ENCODE results near the gene CGAS.
"Not testable (repeated sequence)": the region's sequence is repeated elsewhere in the genome, so short reads cannot be mapped to it uniquely, and the experiment has no call there.

CGAS gene

GRCh38 chr6:73477407-73477806, 25.3 kb upstream of the CGAS start:
- TF ChIP-seq, protein P1, sequence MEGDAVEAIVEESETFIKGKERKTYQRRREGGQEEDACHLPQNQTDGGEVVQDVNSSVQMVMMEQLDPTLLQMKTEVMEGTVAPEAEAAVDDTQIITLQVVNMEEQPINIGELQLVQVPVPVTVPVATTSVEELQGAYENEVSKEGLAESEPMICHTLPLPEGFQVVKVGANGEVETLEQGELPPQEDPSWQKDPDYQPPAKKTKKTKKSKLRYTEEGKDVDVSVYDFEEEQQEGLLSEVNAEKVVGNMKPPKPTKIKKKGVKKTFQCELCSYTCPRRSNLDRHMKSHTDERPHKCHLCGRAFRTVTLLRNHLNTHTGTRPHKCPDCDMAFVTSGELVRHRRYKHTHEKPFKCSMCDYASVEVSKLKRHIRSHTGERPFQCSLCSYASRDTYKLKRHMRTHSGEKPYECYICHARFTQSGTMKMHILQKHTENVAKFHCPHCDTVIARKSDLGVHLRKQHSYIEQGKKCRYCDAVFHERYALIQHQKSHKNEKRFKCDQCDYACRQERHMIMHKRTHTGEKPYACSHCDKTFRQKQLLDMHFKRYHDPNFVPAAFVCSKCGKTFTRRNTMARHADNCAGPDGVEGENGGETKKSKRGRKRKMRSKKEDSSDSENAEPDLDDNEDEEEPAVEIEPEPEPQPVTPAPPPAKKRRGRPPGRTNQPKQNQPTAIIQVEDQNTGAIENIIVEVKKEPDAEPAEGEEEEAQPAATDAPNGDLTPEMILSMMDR (conservative IDR thresholded peaks at IDR 0.05; ENCODE audit: low read depth): no peak
- H3K27ac ChIP-seq: no peak overlapping the region
- no peak for DNase-seq (ENCODE audit: low spot score)
- ChIA-PET POLR2A (ENCODE audit: low non-redundant PET) (no interaction called here), CTCF (interaction anchor here (1.1 kb wide), 1 partner anchor 16 kb away, joined by 3 read pairs; the partner anchor contains the start of gene MTO1)

GRCh38 chr6:73476723-73477122, 24.6 kb upstream of the CGAS start:
- TF ChIP-seq, protein P1 (conservative IDR thresholded peaks at IDR 0.05; ENCODE audit: low read depth): no peak
- CTCF ChIA-PET: interaction anchor here (1.1 kb wide), 1 partner anchor 15 kb away, joined by 3 read pairs; the partner anchor contains the start of gene MTO1
- POLR2A ChIA-PET (ENCODE audit: low non-redundant PET): interaction anchor here (0.7 kb wide), 1 partner anchor 16 kb away, joined by 4 read pairs; no protein-coding TSS in a partner anchor
- no peak for DNase-seq (ENCODE audit: low spot score)
- no peak overlapping the region for H3K27ac ChIP-seq

DNA sequence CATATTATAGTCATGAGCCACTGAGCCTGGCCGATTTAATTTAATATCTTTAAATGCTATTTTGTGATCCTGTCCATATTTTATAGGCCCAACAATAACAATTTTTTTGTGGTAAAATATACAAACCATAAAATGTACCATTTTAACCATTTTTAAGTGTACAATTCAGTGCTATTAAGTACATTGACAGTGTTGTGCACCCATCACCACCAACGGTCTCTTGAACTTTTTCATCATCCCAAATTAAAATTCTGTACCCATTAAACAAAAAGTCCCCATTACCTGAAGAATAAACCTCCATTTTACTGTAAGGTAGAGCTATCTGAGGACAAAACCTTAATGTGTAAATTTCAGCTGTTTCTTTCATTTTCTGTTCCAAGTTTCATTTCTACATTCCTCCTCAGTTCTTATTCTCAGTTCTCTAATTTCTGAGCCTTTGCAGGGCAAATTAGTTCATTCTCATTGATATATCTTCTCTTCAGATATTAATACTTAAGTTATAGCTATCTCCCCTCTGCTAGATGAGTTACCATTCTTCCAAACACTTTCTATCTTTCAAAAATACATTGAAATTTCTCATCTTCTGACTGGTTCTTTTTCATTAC, 19.7 kb upstream of the CGAS start:
- DNase-seq (ENCODE audit: low spot score): no peak
- CTCF ChIA-PET: interaction anchor here (0.5 kb wide), 1 partner anchor 635 kb away, joined by 4 read pairs; no protein-coding TSS in a partner anchor
- POLR2A ChIA-PET (ENCODE audit: low non-redundant PET): interaction anchor here (0.6 kb wide), 1 partner anchor 9 kb away, joined by 5 read pairs; no protein-coding TSS in a partner anchor
- no peak overlapping the region for H3K27ac ChIP-seq
- TF ChIP-seq, protein P1 (conservative IDR thresholded peaks at IDR 0.05; ENCODE audit: low read depth): no peak

GRCh38 chr6:73461537-73462350, 9.6 kb upstream of the CGAS start, which contains the start of gene MTO1:
Gene MTO1 (plus strand): TSS chr6:73461737. CDS start chr6:73461855, 118 bp downstream.
- POLR2A ChIA-PET (ENCODE audit: low non-redundant PET): interaction anchor here (0.6 to 1.7 kb wide), 3 partner anchors 10 to 67 kb away, joined by 4 to 12 read pairs (median 4); partner anchors contain the start of genes CGAS and DDX43
- peak within 1 kb of the TSS; percentile 99 for H3K27ac ChIP-seq
- peak; percentile 90 for DNase-seq (ENCODE audit: low spot score)
- CTCF ChIA-PET: interaction anchor here (0.7 to 0.9 kb wide), 2 partner anchors 16 to 18 kb away, joined by 3 read pairs; no protein-coding TSS in a partner anchor
- TF ChIP-seq, protein P1 (conservative IDR thresholded peaks at IDR 0.05; ENCODE audit: low read depth): no peak

DNA sequence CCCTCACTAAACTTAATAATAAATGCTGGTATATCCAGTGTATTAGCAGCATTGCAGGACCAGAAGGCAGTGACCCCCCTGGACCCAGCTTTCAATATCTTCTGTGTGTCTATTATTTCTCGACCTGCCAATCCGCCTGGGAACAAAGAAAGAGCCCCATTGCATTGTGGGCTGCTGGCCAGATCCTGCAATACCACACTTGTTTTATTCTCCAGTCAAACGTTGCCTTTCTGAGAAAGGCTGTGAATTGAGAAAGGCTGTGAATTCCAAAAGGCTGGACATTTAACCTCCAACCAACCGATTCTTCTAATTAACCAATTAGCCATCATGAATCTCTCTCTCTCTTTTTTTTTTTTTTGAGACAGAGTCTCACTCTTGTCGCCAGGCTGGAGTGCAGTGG, 8.0 kb upstream of the CGAS start:
- TF ChIP-seq, protein P1 (conservative IDR thresholded peaks at IDR 0.05; ENCODE audit: low read depth): no peak
- CTCF ChIA-PET: no interaction called here
- DNase-seq (ENCODE audit: low spot score): no peak
- no peak overlapping the region for H3K27ac ChIP-seq
- POLR2A ChIA-PET (ENCODE audit: low non-redundant PET): no interaction called here

- POLR2A ChIA-PET (ENCODE audit: low non-redundant PET): not testable (repeated sequence)
Observed at GRCh38 chr6:73459474-73459873, 7.4 kb upstream of the CGAS start.

More at GRCh38 chr6:73459474-73459873, 7.4 kb upstream of the CGAS start:
- CTCF ChIA-PET: interaction anchor here (0.7 kb wide), 1 partner anchor 31 kb away, joined by 4 read pairs; no protein-coding TSS in a partner anchor
- not testable (repeated sequence) for DNase-seq (ENCODE audit: low spot score); H3K27ac ChIP-seq

All from RWPE1 (cell line).